HG02884 (cell line): ENCODE data around the gene RNF126.
"Not testable (repeated sequence)": the region's sequence is repeated elsewhere in the genome, so short reads cannot be mapped to it uniquely, and the experiment has no call there.

Experiments used
- ATAC-seq: cut with Tn5 transposase; IDR thresholded peaks from one replicate; pipeline ENCODE4 v1.9.1; 2021; ENCODE audit warnings: mild to moderate bottlenecking, moderate library complexity; ENCODE audit not compliant: unreplicated experiment

The RNF126 gene

DNA sequence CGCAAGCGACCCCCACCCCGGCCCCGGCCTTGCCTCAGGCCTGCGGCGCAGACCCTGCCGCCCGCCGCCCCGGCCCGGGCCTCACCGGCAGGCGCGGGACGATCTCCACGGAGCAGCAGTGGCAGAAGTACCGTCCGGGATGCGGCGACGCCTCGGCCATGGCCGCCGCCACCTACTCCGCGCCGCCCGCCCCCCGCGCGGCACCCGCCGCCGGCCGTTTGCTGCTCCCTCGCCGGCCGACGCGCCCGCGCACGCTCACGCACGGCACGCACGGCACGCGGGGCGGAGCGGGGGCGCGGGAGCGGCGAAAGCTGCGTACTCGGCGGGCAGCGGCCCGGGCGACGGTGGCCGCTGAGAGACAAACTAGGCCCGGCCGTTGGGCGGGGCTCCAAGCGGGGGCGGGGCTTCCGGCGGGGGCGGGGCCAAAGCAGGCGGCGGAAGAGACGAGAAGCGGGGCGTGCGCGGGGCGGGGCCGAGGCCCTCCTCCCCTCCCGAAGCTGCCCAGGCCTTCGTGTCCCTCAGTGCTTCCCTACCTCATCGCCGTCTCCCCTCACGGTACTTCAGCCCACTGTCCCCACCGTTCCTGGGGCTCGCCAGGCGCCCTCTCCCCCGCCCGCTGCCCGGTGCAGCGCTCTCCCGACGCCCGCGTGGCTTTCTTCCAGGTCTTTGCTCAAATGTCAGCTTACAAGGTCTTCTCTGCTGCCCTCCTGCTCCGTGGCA, at the start of gene RNF126:
TSS of gene RNF126 (minus strand) at position 253 of the 720 bp plus-strand sequence. CDS start at position 160, 93 bp downstream.
- ATAC-seq, result no peak

DNA sequence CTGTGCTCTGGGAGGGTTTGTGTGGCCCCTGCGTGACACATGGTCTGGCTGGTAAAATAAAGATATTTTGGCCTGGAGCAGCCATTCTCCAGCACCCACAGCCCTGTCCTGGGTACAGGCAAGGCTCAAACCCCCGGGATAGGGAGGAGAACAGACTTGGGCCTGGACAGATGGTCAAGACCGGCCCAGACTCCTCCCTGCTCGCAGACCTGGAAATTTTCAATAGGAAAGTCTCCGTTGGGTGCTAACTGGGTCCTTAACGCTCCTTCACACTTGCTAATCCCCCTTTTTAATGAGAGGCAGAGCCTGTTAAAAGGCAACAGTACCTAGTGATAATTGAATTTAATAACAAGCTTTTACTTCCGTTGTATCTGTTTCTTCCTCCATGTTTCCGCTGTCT, 48.2 kb upstream of the RNF126 start:
- no peak for ATAC-seq

DNA sequence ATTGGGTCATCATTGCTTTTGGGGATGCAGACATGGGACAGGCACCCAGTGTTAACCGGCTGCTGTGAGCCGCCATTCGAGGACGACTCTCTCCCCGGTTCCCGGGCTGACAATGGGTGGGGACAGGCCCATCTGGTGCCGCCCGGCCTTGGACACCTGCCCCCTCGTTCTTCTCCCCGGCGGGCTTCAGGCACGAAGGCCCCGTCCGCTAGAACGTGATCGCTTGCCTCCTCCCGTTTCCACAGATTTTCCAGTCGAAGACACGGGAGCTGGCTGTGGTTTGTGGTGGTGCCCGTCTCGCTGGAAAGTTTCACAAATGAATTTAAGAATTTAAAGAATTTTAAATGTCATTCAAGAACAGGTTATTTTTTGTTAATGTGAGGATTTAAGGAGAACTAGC, 47.8 kb upstream of the RNF126 start:
- ATAC-seq, result no peak

DNA sequence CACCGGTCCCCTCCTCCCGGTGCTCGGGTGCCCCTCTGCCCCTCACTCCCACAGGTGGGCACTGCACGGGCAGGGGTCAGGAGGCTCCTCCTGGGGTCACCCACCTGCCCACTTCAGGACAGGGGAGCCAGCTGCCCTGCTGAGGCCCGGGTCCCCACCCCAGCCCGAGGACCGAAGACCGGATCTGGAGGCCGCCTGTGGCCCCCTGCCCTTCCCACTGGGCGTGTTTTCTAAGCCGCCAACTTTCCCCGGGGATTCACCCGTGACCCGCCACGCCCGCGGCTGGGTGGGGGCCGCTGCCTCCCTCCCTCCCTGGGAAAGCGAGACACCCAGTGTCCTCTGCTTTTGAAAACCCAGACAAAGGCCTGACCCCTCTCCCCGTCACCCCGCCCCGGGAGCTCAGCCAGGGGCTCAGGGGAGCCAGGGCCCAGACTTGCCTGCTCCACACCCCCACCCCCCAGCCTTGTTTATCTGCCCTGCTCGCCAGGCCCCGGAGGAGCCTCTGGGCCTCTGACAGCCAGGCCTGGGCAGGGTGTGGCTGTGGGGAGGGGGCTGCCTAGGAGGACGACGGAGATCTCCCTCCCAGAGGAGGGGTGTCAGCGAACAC, 47.1 kb upstream of the RNF126 start:
- no peak for ATAC-seq

DNA sequence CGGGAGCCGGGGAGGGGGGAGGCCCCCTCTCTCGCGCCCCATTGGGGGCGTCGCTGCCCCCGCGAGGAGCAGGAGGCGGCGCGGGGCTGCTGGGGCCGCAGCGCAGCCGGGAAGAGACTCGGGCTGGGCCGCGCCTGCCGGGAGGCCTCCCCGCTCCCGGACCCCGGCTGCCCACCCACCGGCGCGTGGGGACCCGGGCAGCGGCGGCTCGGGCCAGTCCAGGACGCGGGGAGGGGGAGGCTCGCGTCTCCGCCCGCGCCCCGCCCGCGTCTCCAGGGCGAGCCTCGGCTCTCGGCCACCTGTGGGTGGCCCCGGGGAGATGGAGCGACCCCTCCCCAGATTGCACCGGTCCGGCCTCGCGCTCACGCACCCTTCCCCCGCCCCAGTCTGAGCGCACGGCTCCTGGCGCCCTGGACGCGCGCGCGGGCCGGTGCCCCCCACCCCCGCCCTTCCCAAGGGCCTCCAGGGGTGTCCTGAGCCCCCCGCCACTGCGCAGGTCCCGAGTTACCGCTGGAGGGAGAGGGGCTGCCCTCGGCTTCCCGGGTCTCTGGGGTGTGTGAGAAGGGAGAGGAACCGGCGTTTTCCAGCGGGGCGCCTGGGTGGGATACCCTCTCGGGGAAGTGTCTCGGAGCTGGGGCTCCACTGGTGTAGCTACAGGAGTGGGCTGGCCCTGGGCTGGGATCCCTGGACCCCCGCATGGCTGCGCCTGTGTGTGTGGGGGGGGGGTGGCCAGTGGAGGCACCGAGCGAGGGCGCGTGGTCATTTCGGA, 46.4 kb upstream of the RNF126 start:
- ATAC-seq, result no peak

DNA sequence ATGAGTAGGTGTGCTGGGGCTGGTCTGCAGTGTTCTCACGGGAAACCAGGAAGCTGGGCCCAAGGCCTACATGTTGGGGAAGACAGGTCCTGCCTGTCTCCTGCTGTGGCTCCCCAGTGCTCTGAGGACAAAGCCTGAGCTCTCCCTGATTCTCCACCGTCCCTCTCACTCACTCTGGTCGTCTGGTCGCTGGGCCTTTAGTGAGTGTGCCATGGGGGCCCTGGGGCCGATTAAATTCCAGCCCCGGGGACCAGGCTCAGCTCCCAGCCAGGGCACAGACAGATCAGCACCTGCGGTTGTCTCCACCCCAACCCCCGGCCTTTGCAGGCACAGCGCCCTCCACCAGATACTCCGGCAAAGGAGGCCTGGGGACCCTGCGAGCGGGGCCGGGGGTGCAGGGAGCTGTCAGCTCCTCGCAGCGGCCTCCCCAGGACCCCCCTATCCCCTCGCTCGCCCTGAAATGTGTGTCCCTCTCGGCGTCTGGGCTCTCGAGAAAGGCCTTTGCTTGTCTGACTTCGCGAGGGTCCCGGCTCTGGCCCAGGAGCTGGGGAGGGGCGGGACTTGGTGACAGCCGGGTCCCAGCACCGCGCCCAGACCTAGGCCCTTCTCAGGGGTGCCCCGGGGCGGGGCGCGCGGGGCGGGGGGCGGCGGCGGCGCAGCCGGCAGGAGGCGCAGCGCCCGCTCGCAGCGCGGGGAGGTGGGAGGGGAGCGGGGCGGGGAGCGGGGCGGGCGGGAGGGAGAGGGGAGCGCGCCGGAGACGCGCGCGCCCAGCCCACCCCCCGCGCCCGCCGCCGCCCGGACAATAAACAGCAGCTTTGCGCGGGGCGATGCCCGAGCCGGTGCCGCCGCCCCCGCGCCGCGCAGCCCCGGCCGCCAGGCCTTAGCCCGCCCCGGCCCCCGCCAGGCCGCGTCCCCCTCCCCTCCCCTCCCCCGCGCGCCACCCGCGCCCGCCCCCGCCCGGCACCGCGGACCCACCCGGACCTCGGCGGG, 45.4 kb upstream of the RNF126 start, which contains the start of gene PALM:
TSS of gene PALM (plus strand) at position 782 of the 990 bp plus-strand sequence. CDS start 212 bp downstream, outside the sequence.
- ATAC-seq, result no peak

DNA sequence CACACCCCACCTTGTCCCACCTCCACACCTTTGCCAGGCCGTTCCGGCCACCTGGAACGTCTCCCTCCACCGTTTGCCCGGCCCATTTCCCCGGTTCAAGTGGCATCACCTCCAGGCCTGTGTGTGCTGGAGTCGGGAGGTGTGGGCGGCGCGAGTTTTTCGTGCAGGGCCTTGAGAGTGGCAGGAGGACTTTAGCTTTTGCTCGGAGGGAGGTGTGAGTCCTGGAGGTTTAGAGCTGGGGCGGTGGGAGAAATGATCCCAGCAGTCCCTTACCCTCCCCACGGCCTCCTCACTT, 41.4 kb upstream of the RNF126 start:
- ATAC-seq, result no peak

DNA sequence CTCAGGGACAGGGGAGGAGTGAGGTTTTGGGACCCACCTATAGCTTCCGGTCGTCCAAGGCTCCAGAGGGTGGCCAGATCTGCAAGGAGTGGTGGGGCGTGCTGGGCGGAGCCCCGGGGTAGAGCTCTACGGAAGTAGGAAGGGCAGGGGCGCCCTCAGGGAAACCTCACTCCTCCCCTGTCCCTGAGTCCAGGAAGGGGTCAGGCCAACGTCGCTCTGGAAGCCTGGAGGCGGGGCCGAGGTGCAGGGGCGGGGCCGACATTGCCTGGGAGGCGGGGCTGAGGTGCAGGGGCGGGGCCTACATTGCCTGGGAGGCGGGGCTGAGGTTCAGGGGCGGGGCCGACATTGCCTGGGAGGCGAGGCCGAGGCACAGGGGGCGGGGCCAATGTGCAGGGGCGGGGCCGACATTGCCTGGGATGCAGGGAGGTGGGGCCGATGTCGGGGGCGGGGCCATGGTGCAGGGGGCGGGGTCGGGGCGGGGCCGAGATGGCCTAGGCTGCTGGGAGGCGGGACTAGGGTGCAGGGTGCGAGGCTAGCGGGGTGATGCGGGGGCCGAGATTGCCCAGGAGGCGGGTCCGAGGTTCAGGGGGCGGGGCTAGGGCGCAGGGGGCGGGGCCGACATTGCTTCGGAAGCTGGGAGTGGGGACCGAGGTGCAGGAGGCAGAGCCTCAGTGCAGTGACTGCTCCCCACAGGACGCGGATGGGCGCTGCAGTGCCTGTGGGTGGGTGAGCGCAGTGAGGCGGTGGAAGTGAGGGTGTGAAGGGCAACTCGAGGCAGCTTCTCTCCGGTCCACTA, 40.8 kb upstream of the RNF126 start:
- ATAC-seq, result no peak

DNA sequence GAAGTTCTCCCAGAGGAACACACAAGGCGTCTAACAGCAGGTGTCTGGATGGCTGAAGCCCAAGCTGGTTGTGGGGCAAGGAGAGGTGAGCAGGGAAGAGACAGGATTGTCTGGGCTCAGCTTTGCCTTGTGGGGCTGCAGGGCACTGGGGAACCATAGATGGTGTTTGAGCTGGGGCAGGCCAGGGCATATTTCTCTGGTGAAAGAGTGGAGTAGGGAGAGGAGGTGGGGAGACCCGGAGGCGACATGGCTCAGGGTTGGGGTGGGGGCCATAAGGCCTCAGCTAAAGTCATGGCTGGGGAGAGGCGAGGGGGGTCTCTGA, 40.3 kb upstream of the RNF126 start:
- no peak for ATAC-seq

DNA sequence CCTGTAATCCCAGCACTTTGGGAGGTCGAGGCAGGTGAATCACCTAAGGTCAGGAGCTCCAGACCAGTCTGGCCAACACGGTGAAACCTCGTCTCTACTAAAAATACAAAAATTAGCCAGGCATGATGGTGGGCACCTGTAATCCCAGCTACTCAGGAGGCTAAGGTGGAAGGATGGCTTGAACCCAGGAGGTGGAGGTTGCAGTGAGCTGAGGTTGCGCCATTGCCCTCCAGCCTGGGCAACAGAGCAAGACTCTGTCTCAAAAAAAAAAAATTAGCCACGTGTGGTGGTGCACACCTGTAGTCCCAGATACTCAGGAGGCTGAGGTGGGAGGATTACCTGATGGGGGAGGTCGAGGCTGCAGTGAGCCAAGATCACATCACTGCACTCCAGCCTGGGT, 39.8 kb upstream of the RNF126 start:
- ATAC-seq, result not testable (repeated sequence)

DNA sequence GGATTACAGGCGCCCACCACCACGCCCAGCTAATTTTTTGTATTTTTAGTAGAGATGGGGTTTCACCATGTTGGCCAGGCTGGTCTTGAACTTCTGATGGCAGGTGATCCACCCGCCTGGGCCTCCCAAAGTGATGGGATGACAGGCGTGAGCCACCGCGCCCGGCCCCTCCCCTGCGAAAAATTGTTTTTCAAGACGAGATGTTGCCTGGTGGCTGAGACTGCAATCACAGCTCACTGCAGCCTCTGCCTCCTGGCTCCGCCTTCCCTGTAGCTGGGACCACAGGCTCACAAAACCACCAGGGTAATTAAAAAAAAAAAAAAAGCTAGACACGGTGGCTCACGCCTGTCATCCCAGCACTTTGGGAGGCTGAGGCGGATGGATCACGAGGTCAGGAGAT, 36.9 kb upstream of the RNF126 start:
- ATAC-seq, result not testable (repeated sequence)

DNA sequence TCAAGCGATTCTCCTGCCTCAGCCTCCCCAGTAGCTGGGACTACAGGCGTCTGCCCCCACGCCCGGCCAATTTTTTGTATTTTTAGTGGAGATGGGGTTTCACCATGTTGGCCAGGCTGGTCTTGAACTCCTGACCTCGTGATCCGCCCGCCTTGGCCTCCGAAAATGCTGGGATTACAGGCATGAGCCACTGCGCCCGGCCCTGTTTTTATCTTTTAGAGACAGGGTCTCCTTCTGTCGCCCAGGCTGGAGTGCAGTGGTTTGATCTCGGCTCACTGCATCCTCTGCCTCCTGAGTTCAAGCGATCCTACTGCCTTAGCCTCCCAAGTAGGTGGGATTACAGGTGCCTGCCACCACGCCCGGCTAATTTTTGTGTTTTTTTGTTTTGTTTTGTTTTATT, 35.5 kb upstream of the RNF126 start:
- ATAC-seq, result not testable (repeated sequence)

DNA sequence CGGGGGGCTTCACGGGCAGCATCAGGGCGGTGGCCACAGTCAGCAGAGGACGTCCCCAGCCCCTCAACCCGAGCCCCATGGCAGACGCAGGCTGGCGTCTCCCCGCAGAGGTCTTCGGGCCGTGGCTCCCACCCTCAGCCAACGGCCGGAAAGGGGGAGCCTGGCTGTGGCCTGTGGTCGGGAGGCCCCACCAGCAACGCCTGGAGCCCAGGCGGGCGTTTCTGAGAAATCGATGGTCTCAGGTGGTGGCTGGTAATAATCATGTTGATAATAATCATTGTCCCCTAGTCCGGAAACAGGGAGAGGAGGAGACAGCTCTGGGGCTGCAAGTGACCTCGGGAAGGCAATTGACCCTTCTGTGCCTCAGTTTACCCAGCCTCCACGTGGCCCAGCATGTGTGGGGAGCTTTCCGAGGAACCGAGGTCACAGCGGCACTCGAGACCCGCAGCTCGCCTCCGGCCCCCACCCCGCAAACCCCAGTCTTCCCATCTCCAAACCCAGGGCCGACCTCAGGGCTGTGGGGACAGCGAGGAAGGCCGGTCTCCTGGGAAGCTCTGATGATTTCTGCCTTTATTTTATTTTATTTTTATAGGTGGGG, 32.4 kb upstream of the RNF126 start, which contains the start of gene PRSS57:
TSS of gene PRSS57 (minus strand) at position 101 of the 598 bp plus-strand sequence. CDS start at position 79, 22 bp downstream.
- ATAC-seq, result no peak

DNA sequence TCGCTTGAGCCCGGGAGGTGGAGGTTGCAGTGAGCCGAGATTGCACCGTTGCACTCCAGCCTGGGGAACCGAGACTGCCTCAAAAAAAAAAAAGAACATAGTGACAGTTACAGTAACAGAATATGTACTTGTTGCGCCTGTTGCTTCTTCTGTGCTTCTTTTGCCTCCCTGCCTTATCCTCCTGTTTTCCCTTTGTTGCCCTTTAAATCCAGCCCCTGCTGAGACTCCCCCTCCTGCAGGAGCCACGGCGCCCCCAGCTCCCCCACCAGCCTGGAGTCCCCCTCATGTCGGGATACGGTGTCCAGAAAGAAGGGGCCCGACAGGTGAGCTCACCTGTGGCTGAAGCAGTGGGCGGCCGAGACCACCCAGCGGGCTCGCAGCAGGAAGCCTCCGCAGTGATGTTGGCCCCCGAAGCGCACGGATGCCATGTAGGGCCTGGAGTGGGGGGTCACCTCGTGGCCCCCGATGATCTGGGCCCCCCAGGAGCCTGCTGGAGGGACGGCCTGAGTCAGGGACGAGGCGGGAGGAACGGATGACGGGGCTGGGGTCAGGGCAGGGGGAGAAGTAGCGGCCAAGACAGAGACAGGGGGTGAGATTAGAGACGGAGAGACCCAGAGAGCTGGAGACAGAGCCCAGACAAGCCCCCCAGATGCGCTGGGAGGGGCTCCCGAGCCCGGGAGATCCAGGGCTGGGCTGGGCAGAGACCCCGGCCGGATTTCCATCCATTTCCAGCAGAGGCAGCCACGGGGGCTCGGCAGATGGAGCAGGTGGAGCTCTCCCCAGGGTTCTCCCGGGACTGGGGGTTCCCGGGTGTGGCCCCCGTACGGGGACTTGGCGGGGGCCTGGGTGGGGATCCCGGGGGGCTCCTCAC, 31.7 kb upstream of the RNF126 start:
- no peak for ATAC-seq

DNA sequence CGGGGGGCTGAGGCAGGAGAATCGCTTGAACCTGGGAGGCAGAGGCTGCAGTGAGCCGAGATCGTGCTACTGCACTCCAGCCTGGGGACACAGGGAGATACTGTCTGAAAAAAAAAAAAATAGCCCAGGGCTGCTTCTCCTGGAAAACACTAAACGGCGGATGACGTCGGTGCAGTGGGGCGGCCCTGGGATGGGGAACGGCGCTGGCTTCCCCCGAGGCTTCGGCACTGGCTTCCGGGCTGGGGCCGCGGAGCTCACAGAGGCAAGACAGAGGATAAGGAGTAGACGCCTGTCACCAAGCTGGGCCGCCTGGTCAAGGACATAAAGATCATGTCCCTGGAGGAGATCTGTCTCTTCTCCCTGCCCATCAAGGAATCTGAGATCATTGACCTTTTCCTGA, 27.2 kb upstream of the RNF126 start:
- ATAC-seq, result no peak

DNA sequence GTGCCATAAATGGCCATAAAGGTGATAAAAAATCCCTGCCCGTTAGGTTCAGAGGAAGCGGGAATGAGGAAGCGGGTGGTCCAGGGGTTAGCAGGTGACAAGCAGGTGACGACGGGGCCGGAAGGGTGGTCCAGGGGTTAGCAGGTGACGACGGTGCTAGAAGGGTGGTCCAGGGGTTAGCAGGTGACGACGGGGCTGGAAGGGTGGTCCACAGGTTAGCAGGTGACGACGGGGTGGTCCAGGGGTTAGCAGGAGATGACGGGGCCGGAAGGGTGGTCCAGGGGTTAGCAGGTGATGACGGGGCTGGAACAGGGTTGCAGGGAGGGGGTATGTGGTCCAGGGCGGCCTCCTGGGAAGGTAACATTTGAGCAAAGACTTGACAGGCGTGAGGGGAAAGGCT, 26.0 kb upstream of the RNF126 start:
- no peak for ATAC-seq

DNA sequence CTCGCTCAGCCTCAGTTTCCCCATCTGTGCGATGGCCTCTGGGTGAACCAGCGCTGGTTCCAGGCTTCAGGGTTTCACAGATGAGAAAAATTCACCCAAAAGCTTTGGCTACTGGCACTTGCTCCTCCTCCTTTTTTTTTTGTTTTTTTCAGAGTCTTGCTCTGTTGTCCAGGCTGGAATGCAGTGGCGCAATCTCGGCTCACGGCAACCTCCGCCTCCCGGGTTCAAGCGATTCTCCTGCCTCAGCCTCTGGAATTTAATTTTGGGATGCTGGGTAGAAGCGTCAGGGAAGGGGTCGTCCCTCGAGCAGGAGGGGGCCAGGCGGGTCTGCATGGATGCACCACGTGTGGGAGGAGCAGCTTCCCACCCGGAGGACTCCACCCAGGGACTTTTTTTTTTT, 25.2 kb upstream of the RNF126 start:
- no peak for ATAC-seq

DNA sequence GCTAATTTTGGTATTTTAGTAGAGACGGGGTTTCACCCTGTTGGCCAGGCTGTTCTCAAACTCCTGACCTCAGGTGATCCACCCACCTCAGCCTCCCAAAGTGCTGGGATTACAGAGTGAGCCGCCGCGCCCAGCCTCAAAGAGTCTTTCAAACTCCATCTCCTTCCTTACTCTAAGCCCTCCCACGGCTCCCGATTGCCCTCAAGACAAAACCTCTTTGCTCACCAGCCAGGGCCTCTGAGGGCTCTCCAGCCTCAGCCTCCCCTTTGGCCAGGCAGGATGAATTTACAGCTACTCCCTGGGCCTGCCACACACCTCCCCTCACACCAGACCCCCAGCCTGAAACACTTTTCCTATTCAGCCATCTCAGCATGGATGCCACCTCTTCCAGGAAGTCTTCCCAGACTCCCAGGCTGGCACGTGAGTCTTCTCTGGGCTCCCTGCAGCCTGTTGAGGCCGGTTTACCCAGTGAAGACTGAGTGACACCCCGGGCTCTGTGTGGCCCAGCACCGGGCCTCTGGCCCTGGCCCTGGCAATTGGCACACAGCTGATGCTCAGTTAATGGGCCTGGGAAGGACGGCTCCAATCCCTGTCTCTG, 24.7 kb upstream of the RNF126 start:
- ATAC-seq, result no peak
